ENCODE data around the gene RDH5.

- TF ChIP-seq POLR2AphosphoS5 (IDR thresholded peaks at IDR 0.05) (no peak), POLR2A (IDR thresholded peaks at IDR 0.05) (no peak)
- TF ChIP-seq, protein P1, sequence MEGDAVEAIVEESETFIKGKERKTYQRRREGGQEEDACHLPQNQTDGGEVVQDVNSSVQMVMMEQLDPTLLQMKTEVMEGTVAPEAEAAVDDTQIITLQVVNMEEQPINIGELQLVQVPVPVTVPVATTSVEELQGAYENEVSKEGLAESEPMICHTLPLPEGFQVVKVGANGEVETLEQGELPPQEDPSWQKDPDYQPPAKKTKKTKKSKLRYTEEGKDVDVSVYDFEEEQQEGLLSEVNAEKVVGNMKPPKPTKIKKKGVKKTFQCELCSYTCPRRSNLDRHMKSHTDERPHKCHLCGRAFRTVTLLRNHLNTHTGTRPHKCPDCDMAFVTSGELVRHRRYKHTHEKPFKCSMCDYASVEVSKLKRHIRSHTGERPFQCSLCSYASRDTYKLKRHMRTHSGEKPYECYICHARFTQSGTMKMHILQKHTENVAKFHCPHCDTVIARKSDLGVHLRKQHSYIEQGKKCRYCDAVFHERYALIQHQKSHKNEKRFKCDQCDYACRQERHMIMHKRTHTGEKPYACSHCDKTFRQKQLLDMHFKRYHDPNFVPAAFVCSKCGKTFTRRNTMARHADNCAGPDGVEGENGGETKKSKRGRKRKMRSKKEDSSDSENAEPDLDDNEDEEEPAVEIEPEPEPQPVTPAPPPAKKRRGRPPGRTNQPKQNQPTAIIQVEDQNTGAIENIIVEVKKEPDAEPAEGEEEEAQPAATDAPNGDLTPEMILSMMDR (IDR thresholded peaks at IDR 0.05) = no peak
Observed at GRCh38 chr12:55708695-55709233, 11.4 kb upstream of the RDH5 start.
